IPS-18c (cell line): ENCODE data around the gene FBXW11.
"Not testable (repeated sequence)": the region's sequence is repeated elsewhere in the genome, so short reads cannot be mapped to it uniquely, and the experiment has no call there.

ENCODE experiments used
- H3K4me3 ChIP-seq: 2 replicates; pipeline ENCODE4 v1.7.0; 2013; ENCODE audit warnings: low read depth, mild to moderate bottlenecking, low read length, moderate library complexity; ENCODE audit not compliant: insufficient read depth
- H3K9me3 ChIP-seq: one replicate; pipeline ENCODE4 v1.6.1; 2013; ENCODE audit warnings: mild to moderate bottlenecking, low read length, moderate library complexity; ENCODE audit not compliant: control insufficient read depth, insufficient read depth

FBXW11 gene

GRCh38 chr5:171907725-171908343, 98.6 kb downstream of the FBXW11 start:
- Histone ChIP-seq H3K4me3 (no peak overlapping the region), H3K9me3 (no peaks in the 10 kb centered on the region)

- no peaks in the 10 kb centered on the region for H3K9me3 ChIP-seq
- no peak overlapping the region for H3K4me3 ChIP-seq
Observed at GRCh38 chr5:171906703-171907590, 99.5 kb downstream of the FBXW11 start.

GRCh38 chr5:171906066-171906570, 100.3 kb downstream of the FBXW11 start:
- no peaks in the 10 kb centered on the region for H3K9me3 ChIP-seq
- no peak overlapping the region for H3K4me3 ChIP-seq

GRCh38 chr5:171904886-171905285, 101.6 kb downstream of the FBXW11 start:
- H3K9me3 ChIP-seq: no peaks in the 10 kb centered on the region
- H3K4me3 ChIP-seq: no peak overlapping the region

- no peak overlapping the region for H3K4me3 ChIP-seq
- no peaks in the 10 kb centered on the region for H3K9me3 ChIP-seq
Observed at GRCh38 chr5:171901764-171902163, 104.7 kb downstream of the FBXW11 start.

GRCh38 chr5:171899792-171900191, 106.6 kb downstream of the FBXW11 start:
- Histone ChIP-seq H3K4me3 (no peak overlapping the region), H3K9me3 (no peaks in the 10 kb centered on the region)

GRCh38 chr5:171898879-171899278, 107.6 kb downstream of the FBXW11 start:
- no peaks in the 10 kb centered on the region for H3K9me3 ChIP-seq
- no peak overlapping the region for H3K4me3 ChIP-seq

GRCh38 chr5:171898386-171898785, 108.1 kb downstream of the FBXW11 start:
- Histone ChIP-seq H3K4me3 (no peak overlapping the region), H3K9me3 (no peaks in the 10 kb centered on the region)

GRCh38 chr5:171897231-171897630, 109.2 kb downstream of the FBXW11 start:
- no peaks in the 10 kb centered on the region for H3K9me3 ChIP-seq

GRCh38 chr5:171895081-171895480, 111.4 kb downstream of the FBXW11 start:
- no peaks in the 10 kb centered on the region for H3K9me3 ChIP-seq
- no peak overlapping the region for H3K4me3 ChIP-seq

More at GRCh38 chr5:171897231-171897630, 109.2 kb downstream of the FBXW11 start:
- H3K4me3 ChIP-seq: no peak overlapping the region

GRCh38 chr5:171893290-171893886, 113.0 kb downstream of the FBXW11 start:
- Histone ChIP-seq H3K9me3 (no peaks in the 10 kb centered on the region), H3K4me3 (no peak overlapping the region)

- no peaks in the 10 kb centered on the region for H3K9me3 ChIP-seq
Observed at GRCh38 chr5:171891595-171891994, 114.8 kb downstream of the FBXW11 start.

GRCh38 chr5:171891150-171891549, 115.3 kb downstream of the FBXW11 start:
- no peak overlapping the region for H3K4me3 ChIP-seq
- H3K9me3 ChIP-seq: no peaks in the 10 kb centered on the region

More at GRCh38 chr5:171891595-171891994, 114.8 kb downstream of the FBXW11 start:
- H3K4me3 ChIP-seq: no peak overlapping the region

GRCh38 chr5:171888051-171888481, 118.4 kb downstream of the FBXW11 start:
- Histone ChIP-seq H3K9me3 (no peaks in the 10 kb centered on the region), H3K4me3 (no peak overlapping the region)

- H3K4me3 ChIP-seq, H3K9me3 ChIP-seq: not testable (repeated sequence)
Observed at GRCh38 chr5:171886037-171886436, 120.4 kb downstream of the FBXW11 start.

- Histone ChIP-seq H3K9me3 (no peaks in the 10 kb centered on the region), H3K4me3 (no peak overlapping the region)
Observed at GRCh38 chr5:171882118-171882517, 124.3 kb downstream of the FBXW11 start.

- no peaks in the 10 kb centered on the region for H3K9me3 ChIP-seq
- no peak overlapping the region for H3K4me3 ChIP-seq
Observed at GRCh38 chr5:171874234-171874633, 132.2 kb downstream of the FBXW11 start.

GRCh38 chr5:171872666-171873065, 133.8 kb downstream of the FBXW11 start:
- Histone ChIP-seq H3K4me3 (no peak overlapping the region), H3K9me3 (no peaks in the 10 kb centered on the region)
